HG02798 (cell line): ENCODE measurements around the gene GPSM3.
A peak's percentile ranks its signal among the peaks of the same experiment; 100 is the strongest.
"Not testable (repeated sequence)": the region's sequence is repeated elsewhere in the genome, so short reads cannot be mapped to it uniquely, and the experiment has no call there.

Experiments used
- ATAC-seq: cut with Tn5 transposase; IDR thresholded peaks from one replicate; pipeline ENCODE4 v1.9.1; 2021; ENCODE audit warnings: mild to moderate bottlenecking; ENCODE audit not compliant: unreplicated experiment, poor library complexity

Gene GPSM3

GRCh38 chr6:32203426-32204267 is 11.2 kb upstream of the GPSM3 start:
- ATAC-seq, result no peak

- no peak for ATAC-seq
Measured at GRCh38 chr6:32202186-32202585, 9.7 kb upstream of the GPSM3 start.

GRCh38 chr6:32200711-32201475 is 8.4 kb upstream of the GPSM3 start:
- no peak for ATAC-seq

GRCh38 chr6:32198866-32199265 is 6.4 kb upstream of the GPSM3 start:
- ATAC-seq, result no peak

GRCh38 chr6:32198345-32198696 is 5.9 kb upstream of the GPSM3 start:
- ATAC-seq, result no peak

- no peak for ATAC-seq
Measured at GRCh38 chr6:32196682-32197616, 4.5 kb upstream of the GPSM3 start.

GRCh38 chr6:32195902-32196681 is 3.6 kb upstream of the GPSM3 start:
- peak; percentile 13 for ATAC-seq

- peak; percentile 89 for ATAC-seq
Measured at GRCh38 chr6:32195652-32195901, 3.1 kb upstream of the GPSM3 start.

- ATAC-seq, result no peak
Measured at GRCh38 chr6:32194825-32195651, 2.6 kb upstream of the GPSM3 start.

- ATAC-seq, result no peak
Measured at GRCh38 chr6:32194388-32194787, 1.9 kb upstream of the GPSM3 start.

- ATAC-seq, result not testable (repeated sequence)
Measured at GRCh38 chr6:32193096-32193495, 653 bp upstream of the GPSM3 start.

GRCh38 chr6:32191696-32192607 is 491 bp downstream of the GPSM3 start:
- ATAC-seq, result no peak

GRCh38 chr6:32190911-32191677 is 1.3 kb downstream of the GPSM3 start:
- no peak for ATAC-seq

GRCh38 chr6:32190054-32190851 is 2.2 kb downstream of the GPSM3 start, which contains the start of gene PBX2:
PBX2 (minus strand) TSS chr6:32190202; CDS start chr6:32189915, 287 bp downstream.
- ATAC-seq, result peak; percentile 73

GRCh38 chr6:32189742-32190053 is 2.7 kb downstream of the GPSM3 start:
- no peak for ATAC-seq

- ATAC-seq, result no peak
Measured at GRCh38 chr6:32189069-32189741, 3.2 kb downstream of the GPSM3 start.
